Activated CD4-positive, alpha-beta T cell treated with anti-CD3 and anti-CD28 coated beads, Interleukin-2, amount 50 U/mL, for 1 hour (primary cell): ENCODE results near the gene CSRNP3.

Source experiments
- DNase-seq: peaks from one replicate; pipeline ENCODE4 v3.0.0-alpha.2; 2020

The CSRNP3 gene

GRCh38 chr2:165469417-165469816 lies at the start of gene CSRNP3:
Gene CSRNP3 (plus strand): TSS chr2:165469698. CDS start chr2:165595066, 125,368 bp downstream.
- no peak for DNase-seq

GRCh38 chr2:165420231-165420630 lies 49.3 kb upstream of the CSRNP3 start:
- DNase-seq, result no peak

GRCh38 chr2:165423081-165423480 lies 46.4 kb upstream of the CSRNP3 start:
- no peak for DNase-seq

DNA sequence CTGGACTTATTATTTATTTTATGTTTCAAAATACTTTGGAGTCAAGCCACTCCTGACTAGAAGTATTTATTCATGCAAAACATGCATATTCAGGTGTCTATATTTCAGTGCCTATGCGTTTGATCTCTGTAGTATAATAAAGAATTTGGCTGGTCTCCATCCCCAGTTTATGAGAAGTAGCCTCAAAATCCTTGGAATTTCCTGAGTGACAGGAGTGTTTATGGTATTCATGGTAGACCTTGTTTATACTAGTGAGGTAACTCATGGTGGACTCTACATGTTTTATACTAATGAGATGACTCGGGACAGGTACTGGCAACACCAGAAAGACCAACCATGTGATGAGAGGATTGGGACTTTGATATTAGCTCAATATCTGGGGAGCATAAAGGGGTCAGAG lies 43.9 kb upstream of the CSRNP3 start:
- no peak for DNase-seq

DNA sequence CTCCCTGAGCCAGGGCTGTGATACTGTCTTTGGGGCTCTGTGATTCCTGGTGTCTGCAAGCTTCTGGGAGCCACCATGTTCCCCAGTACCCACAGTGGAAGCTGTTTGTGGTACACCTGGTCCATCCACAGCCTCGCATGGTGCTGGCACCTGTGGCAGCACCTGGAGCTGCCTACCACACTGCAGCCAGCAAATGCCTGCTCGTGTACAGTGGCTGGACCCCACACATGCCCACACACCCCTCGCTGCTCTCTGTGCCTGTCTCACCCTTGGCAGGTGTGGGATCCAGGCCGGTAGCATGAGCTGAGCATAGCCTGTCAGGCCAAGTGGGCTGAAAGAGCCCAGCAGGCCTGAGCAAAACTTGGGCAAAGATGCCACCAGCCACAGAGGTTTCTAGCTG lies 41.8 kb upstream of the CSRNP3 start:
- no peak for DNase-seq

DNA sequence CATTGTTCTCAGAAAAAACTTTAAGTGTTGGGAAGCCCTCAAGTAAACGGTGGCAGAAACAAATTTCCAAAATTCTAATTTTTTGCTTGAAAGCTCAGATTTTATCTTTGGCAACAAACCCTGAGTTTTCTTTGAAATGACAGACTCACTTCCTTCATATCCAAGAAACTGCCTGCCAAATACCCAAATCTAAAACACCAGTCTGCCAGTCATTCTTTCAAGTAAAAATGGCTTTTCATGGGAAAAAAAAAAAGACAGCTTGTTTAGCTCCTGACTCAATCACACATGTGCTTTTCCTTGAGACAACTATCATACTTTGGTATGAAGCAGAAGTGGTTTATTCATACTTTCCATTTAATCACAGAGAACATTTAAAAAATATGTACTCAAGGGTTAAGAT lies 40.6 kb upstream of the CSRNP3 start:
- no peak for DNase-seq

DNA sequence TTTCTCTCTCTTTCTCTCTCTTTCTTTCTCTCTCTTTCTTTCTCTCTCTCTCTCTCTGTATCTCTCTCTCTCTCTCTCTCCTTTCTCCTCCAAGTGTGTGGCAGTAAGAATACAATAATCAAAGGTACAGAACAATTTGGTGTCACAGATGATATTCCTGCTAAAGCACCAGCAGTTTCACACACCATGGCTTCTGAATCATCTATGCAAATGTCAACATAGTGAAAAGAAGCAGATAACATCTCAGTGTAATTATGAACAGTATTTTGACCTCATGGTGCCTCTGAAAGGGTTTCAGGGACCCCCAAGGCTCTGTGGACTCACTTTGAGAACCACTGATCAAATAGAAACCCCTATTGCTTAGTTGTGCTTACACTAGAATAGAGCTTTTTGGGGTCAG lies 38.5 kb upstream of the CSRNP3 start:
- DNase-seq, result no peak

DNA sequence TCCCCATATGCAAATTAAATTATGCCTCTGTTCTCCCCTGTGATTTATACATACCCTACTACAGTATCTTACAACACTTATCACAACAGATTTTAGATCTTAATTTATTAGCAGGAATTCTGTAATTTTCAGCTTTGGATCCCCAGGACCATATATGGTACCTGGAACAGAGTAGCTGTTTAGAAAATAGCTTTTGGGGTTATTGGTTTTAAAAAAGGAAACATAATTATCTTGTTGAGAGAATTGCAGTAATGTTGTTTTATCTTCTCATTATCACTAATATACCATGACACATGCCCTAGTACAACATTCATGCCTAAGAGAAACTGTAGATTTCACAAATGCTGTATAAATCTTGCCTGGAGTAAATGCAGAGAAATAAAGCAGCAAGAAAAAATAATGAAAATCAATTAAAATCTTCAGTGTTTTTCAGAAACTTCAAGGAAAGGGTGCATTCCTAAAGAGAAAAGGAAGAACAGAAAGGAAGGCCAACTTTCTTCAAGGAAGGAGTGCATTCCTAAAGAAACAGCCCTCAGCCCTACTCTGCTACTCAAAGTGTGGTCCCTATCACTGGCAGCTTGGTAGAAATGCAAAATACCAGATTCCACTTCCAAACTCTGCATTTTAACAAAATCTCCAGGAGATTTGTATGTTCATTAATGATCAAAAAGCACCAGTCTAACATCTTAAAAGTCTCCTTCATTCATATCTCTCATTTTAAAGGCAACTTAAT lies 37.1 kb upstream of the CSRNP3 start:
- DNase-seq, result no peak

GRCh38 chr2:165434865-165435496 lies 34.5 kb upstream of the CSRNP3 start:
- no peak for DNase-seq

DNA sequence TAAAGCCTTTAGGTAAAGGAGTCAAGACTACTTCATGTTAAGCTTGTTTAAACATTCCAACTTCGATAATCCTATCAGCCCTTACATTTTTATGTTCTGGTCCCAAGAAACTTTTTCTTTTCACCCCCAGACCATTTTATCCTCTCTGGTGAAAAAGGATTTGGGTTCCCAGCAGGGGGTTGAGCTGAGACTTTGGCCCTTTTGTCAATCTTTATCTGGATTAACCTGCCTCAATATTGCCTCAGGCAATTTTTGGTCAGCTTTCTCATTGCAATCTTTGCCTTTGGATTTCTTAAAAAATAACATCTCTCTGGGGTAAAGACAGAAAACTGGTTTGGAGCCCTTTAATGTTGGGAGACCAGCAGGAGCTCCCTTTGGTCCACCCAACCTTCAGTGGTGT lies 33.9 kb upstream of the CSRNP3 start:
- no peak for DNase-seq

DNA sequence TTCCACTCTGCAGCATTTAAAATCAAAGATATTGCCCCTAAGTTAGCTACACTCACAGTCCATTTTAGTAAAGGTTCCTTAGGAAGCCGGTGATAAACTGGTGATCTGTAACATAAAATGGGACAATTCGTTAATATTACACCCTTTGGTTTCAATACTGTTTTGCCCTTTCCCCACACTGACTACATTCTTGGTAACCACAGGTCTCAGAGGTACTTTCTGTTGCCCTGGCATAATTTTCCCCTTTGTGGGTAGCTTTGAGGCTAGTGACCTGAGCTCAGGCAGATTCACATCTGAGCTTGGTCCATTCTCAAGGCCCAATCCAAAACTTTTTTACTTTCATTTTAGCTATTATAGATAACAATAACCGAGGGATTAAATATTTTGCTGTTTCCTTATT lies 32.9 kb upstream of the CSRNP3 start:
- no peak for DNase-seq

GRCh38 chr2:165440367-165440766 lies 29.1 kb upstream of the CSRNP3 start:
- no peak for DNase-seq

DNA sequence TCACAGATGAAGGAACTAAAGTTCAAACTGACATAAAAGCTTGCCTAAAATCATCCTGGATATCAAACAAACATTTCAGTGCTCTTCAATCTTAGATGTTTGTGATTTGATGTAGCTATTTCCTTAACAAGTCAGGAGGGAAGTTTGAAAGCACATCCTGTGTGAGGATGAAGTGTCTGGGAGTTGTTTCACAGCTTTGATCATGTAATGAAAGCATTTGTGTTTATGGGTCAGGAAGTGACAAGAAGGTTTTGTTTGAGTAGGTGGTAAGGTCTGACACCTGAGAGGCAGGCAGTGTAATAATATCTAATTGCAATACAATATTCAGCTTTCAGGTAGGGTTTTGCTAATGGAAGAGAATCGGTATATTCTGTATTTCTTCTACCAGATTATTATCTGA lies 26.0 kb upstream of the CSRNP3 start:
- no peak for DNase-seq

DNA sequence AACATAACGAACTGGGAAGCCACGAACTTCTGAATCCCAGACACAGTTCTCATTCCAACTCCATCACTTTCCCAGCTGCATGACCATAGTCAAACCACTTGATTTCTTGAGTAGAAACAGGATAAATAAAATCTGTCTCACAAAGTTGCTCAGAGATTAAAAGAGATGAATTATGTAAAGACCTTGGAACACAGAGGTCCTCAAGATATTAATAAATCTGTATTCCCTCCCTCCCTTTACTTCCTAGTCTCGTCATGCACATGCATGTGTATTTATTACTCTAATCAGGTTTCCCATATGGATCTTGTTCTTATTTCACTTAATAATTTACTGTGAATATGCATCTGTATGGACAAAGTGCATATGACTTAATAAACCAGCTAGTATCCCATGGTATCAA lies 21.1 kb upstream of the CSRNP3 start:
- DNase-seq, result no peak

- DNase-seq, result no peak
Observed at GRCh38 chr2:165450156-165450555, 19.3 kb upstream of the CSRNP3 start.

DNA sequence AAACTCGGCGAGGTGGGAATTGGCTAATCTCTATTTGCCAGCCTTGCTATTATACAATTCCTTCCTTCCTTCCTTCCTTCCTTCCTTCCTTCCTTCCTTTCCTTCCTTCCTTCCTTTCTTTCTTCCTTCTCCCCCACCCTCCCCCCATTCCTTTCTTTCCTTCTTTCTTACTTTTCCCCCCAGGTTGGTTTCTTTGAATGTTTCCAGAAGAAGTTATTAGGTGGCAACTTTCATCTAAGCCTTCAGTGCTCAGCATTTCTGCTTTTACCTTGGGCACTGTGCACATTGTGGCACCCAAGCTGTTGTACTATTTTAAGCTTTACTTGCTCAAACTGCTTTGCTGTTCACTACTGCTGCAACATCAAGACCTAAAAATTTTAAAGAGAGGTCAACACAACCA lies 17.2 kb upstream of the CSRNP3 start:
- no peak for DNase-seq

- no peak for DNase-seq
Observed at GRCh38 chr2:165453561-165454094, 15.9 kb upstream of the CSRNP3 start.

DNA sequence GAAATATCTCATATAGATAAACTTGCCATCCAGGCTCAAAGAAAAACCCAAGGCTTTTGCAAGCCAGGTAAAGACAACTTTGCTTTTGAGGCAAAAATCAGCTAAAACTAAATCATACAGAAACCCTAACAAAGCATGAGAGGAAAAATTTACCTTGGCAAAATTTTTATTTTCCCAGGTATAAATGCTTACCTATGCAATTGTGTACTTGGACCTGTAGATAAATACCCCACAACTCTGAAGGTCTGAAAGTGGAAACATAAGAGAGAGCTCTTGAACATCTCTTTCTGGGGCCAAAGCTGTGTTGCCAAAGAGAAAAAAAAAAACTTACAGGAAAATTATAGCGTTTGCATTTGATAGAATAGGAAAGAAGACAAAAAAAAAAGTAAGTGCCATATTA lies 14.6 kb upstream of the CSRNP3 start:
- no peak for DNase-seq

- DNase-seq, result no peak
Observed at GRCh38 chr2:165456027-165456426, 13.5 kb upstream of the CSRNP3 start.

DNA sequence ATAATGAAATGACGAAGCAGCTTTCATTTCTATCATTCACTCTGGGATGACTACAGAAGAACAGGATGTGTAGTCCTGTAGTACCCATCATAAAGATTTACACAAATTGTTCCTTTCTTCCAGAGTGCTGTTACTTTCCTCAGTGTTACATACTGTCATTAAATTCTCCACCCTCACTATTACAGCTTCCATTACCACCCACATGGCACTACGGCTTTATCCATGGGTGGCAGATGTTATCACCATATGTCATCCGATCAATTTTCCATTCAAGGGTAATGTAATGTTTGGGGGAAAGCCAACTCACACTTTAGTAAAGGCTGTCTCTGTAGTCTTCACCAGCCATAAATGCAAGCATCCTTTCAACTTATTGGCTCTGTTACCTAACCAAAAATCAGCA lies 7.1 kb upstream of the CSRNP3 start:
- no peak for DNase-seq

DNA sequence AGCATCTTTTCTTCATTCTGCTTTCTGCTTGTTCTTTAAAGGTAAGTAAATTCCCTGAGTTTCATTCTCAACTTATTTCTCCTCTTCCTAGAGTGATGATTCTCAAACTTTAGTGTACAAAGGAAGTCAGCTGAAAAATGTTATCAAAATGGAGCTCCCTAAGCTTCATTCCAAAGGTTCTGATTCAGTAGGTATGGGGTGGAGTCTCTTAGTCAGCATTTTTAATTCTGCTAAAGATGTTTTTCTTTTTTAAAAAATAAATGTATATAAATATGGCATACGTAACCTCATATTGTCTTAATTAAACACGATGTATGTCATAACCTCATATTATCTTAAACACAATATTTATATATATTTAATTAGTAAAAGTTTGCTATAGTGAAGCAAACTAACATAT lies 3.1 kb upstream of the CSRNP3 start:
- DNase-seq, result no peak

DNA sequence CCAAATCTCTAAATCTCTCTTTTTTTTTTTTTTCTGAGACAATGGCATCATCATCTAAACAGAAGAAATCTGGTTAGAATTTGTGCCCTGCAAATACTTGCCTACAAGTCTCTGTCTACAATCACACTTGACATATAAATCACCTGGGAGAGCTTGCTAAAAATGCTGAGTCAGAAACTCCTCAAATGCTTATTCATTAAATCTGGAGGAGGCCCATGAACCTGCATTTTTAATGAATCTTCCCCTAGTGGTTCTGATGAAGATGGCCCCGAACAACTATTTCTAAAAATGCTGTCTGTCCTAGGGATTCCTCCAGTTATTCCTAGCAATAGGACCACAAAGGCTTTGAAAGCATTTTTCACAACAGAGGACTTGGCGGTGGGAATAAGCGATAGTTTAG lies 1.6 kb upstream of the CSRNP3 start:
- DNase-seq, result no peak

DNA sequence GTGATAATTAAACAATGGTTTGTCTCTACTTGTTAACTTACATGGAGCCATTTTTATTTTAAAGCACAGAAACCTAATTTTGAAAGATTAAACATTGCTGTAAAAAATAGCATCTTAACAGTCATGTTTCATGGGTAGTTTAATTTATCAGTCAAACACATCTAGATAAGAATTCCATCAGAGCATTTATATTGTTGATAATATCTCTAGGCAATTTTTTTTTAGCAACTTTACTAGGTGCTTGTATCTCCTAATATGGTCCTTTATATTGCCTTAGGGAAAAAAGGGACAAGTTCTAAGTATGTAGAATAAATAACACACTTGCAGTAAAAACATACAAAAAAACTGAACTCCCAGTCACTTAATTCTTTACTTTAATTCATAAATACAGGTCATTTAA lies 863 bp downstream of the CSRNP3 start:
- DNase-seq, result no peak

- DNase-seq, result no peak
Observed at GRCh38 chr2:165471349-165471950, 2.0 kb downstream of the CSRNP3 start.
